Measurements from ENCODE around the gene CPNE1. TPM values are rescaled to one million over a fixed set of nuclear protein-coding genes. Genes with fewer than 3 reads are reported as not detected.

CPNE1 gene
- total and polyA plus RNA-seq, 2 of the 8 experiments (the other 6 are each of a cell fraction or from before 2014, with no cell fraction given), result 294 to 346 TPM

DNA sequence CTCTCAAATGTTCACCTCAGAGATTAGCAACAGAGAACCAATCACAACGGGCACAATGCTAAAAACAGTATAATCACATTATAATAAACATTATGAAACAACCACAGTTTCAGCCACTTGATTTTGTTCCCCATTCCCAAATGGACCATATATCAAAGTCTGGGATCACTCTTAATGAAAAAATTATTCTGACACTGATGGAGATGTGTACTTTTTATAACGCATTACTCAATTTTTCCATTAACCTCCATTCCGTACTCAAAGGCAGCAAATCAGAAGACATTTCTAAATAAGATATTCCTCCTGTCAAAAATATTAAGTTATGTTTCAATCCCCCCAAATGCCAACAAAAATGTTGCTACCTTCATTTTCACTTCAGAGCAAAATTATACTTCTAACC, 2.8 kb downstream of the CPNE1 start:
- peak overlapping the region; percentile 89 for H3K23ac ChIP-seq (ENCODE audit: insufficient read length)
- FAIRE-seq (no peak), DNase-seq (ENCODE audit: low read depth in 1 of 2, low spot score in 2 of 2) (no peak)
- no peaks in the 10 kb centered on the region for H3K27me3 ChIP-seq (replicated peaks in 1 of 4; ENCODE audit: control insufficient read depth in 3 of 4, extremely low read depth in 1 of 4, insufficient read depth in 3 of 4, low read length in 3 of 4)
- H3K56ac ChIP-seq (replicated peaks; ENCODE audit: insufficient read length, low read depth, low read length), result no peak overlapping the region
- H3K4me1 ChIP-seq (replicated peaks in 1 of 4; ENCODE audit: control insufficient read depth in 3 of 4, insufficient read depth in 4 of 4, low read length in 3 of 4), result peaks cover 0 to 7% (median 0%) of the 10 kb centered on the region in 4 experiments; a peak in 3 of 7 replicates
- peaks cover 47 to 56% of the 10 kb centered on the region in 2 experiments for H4K20me1 ChIP-seq (replicated peaks in 1 of 2; ENCODE audit: control insufficient read depth in 1 of 2, insufficient read depth in 2 of 2, low read length in 2 of 2)
- no peak overlapping the region for H2AFZ ChIP-seq (ENCODE audit: low read length)
- H4K5ac ChIP-seq (ENCODE audit: insufficient read length, low read depth, low read length), result no peak overlapping the region
- H4K91ac ChIP-seq (replicated peaks; ENCODE audit: insufficient read length, low read length), result no peak overlapping the region
- H3K18ac ChIP-seq (ENCODE audit: extremely low read depth, low read length), result no peak overlapping the region
- peaks cover 9% of the 10 kb centered on the region for H3K23me2 ChIP-seq (ENCODE audit: low read depth, low read length)
- H3K79me2 ChIP-seq (ENCODE audit: control insufficient read depth in 1 of 2, insufficient read depth in 2 of 2, low read length in 2 of 2), result peaks cover 67 to 79% of the 10 kb centered on the region in 2 experiments
- no peak overlapping the region for H3K27ac ChIP-seq (ENCODE audit: low read depth, low read length)
- no peak overlapping the region for H2BK12ac ChIP-seq (ENCODE audit: low read depth, low read length)
- no peaks in the 10 kb centered on the region for H3K36me3 ChIP-seq (ENCODE audit: control insufficient read depth in 2 of 4, insufficient read depth in 4 of 4, low read length in 3 of 4)
- H3K4me3 ChIP-seq (ENCODE audit: extremely low read depth in 1 of 4, insufficient read depth in 2 of 4, low read depth in 3 of 4, low read length in 4 of 4), result peak overlapping the region in 1 of 4 experiments; percentile 92; a peak in 3 of 8 replicates
- ChIA-PET POLR2A (ENCODE audit: partially characterized antibody) (interaction anchor here (1.1 to 4.7 kb wide), 5 partner anchors 18 to 137 kb away, joined by 3 to 36 read pairs (median 5); partner anchors contain the start of genes ERGIC3 and RBM39), CTCF (ENCODE audit: partially characterized antibody) (no interaction called here)
- H3K79me1 ChIP-seq (ENCODE audit: low read depth, low read length), result no peaks in the 10 kb centered on the region
- no peak overlapping the region for H2BK5ac ChIP-seq (ENCODE audit: low read depth, low read length)
- no peak overlapping the region for H3K4ac ChIP-seq (replicated peaks; ENCODE audit: insufficient read length, low read depth, low read length)
- no peak overlapping the region for H2BK120ac ChIP-seq (replicated peaks; ENCODE audit: low read depth, low read length)
- WGBS, 2 experiments (ENCODE audit: extremely low coverage in 1 of 2, insufficient coverage in 1 of 2, insufficient read length in 1 of 2, insufficient replicate concordance in 2 of 2, low coverage in 1 of 2, low lambda C conversion rate in 2 of 2, missing lambda C conversion rate in 1 of 2), result 81% methylated on average over 3 of the region's 3 CpGs; no CpG with 5 or more reads in 1 of the 2 experiments
- no peak overlapping the region for H3K14ac ChIP-seq (ENCODE audit: insufficient read length)
- no peaks in the 10 kb centered on the region for H3K9me3 ChIP-seq (ENCODE audit: insufficient read depth in 2 of 2, low read depth in 1 of 2, low read length in 1 of 2)
- H2AK5ac ChIP-seq (ENCODE audit: low read depth, low read length), result no peak overlapping the region
- no peak overlapping the region for H3K9ac ChIP-seq (replicated peaks in 1 of 4; ENCODE audit: extremely low read depth in 1 of 4, low read depth in 3 of 4, low read length in 3 of 4)
- no peak overlapping the region for H4K8ac ChIP-seq (ENCODE audit: extremely low read depth, insufficient read depth, low read length)
- no peak overlapping the region for H2BK20ac ChIP-seq (ENCODE audit: low read length)
- H2BK15ac ChIP-seq (ENCODE audit: low read length), result no peak overlapping the region
- H3K4me2 ChIP-seq (ENCODE audit: insufficient read depth in 1 of 2, low read depth in 2 of 2, low read length in 2 of 2), result peak overlapping the region; percentile 31 to 93; a peak in 3 of 4 replicates
- TF ChIP-seq TCF12 (IDR thresholded peaks at IDR 0.05; ENCODE audit: low read depth, low read length), result no peak
- TF ChIP-seq SP1 (IDR thresholded peaks at IDR 0.05; ENCODE audit: low read depth, low read length), result no peak
- TF ChIP-seq, protein P1, sequence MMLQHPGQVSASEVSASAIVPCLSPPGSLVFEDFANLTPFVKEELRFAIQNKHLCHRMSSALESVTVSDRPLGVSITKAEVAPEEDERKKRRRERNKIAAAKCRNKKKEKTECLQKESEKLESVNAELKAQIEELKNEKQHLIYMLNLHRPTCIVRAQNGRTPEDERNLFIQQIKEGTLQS (IDR thresholded peaks at IDR 0.05; ENCODE audit: insufficient read depth, low read depth, low read length), result no peak
- no peak for TF ChIP-seq BRCA1 (IDR thresholded peaks at IDR 0.05; ENCODE audit: low read depth, low read length)
- TF ChIP-seq RAD21 (IDR thresholded peaks at IDR 0.05 in 1 of 2, conservative IDR thresholded peaks at IDR 0.05 in 1 of 2; ENCODE audit: low read depth in 2 of 2, low read length in 2 of 2), result no peak
- no peak for TF ChIP-seq ASH2L (IDR thresholded peaks at IDR 0.05; ENCODE audit: low read length)
- TF ChIP-seq KDM4A (IDR thresholded peaks at IDR 0.05; ENCODE audit: low read depth, low read length, severe bottlenecking), result no peak
- no peak for TF ChIP-seq NANOG (IDR thresholded peaks at IDR 0.05; ENCODE audit: insufficient read depth, low read depth, low read length, poor library complexity, severe bottlenecking)
- TF ChIP-seq CBX5 (IDR thresholded peaks at IDR 0.05; ENCODE audit: low read depth, low read length), result no peak
- no peak for TF ChIP-seq RFX5 (IDR thresholded peaks at IDR 0.05; ENCODE audit: borderline replicate concordance, low read depth, low read length)
- no peak for TF ChIP-seq JUN (IDR thresholded peaks at IDR 0.05; ENCODE audit: low read depth, low read length)
- no peak for TF ChIP-seq NRF1 (IDR thresholded peaks at IDR 0.05; ENCODE audit: low read depth, low read length)
- TF ChIP-seq CREB1 (IDR thresholded peaks at IDR 0.05), result no peak
